ENCODE results near the gene PLCB1. TPM values are rescaled to one million over a fixed set of nuclear protein-coding genes. Genes with fewer than 3 reads are reported as not detected.

PLCB1 gene
- total RNA-seq, 1 experiment from 2014 or later = 11.3 TPM

- CTCF ChIA-PET = no interaction called here
- no peak for TF ChIP-seq FOXP4 (CRISPR knock-in tag; IDR thresholded peaks at IDR 0.05)
- TF ChIP-seq, protein P1, sequence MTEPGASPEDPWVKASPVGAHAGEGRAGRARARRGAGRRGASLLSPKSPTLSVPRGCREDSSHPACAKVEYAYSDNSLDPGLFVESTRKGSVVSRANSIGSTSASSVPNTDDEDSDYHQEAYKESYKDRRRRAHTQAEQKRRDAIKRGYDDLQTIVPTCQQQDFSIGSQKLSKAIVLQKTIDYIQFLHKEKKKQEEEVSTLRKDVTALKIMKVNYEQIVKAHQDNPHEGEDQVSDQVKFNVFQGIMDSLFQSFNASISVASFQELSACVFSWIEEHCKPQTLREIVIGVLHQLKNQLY (CRISPR knock-in tag; IDR thresholded peaks at IDR 0.05) = no peak
- TF ChIP-seq TEAD4 (CRISPR knock-in tag; IDR thresholded peaks at IDR 0.05) = no peak
- TF ChIP-seq TEAD1 (CRISPR knock-in tag; IDR thresholded peaks at IDR 0.05) = no peak
- TF ChIP-seq ZNF138 (CRISPR knock-in tag; conservative IDR thresholded peaks at IDR 0.05) = no peak
- no peak for TF ChIP-seq GABPB1 (CRISPR knock-in tag; IDR thresholded peaks at IDR 0.05)
- no peak for TF ChIP-seq SMAD3 (CRISPR knock-in tag; IDR thresholded peaks at IDR 0.05; ENCODE audit: borderline replicate concordance)
- no peak for TF ChIP-seq ZNF263 (CRISPR knock-in tag; IDR thresholded peaks at IDR 0.05; ENCODE audit: low read depth)
- TF ChIP-seq FOXP1 (CRISPR knock-in tag; IDR thresholded peaks at IDR 0.05; ENCODE audit: borderline replicate concordance) = no peak
- TF ChIP-seq, protein P2, sequence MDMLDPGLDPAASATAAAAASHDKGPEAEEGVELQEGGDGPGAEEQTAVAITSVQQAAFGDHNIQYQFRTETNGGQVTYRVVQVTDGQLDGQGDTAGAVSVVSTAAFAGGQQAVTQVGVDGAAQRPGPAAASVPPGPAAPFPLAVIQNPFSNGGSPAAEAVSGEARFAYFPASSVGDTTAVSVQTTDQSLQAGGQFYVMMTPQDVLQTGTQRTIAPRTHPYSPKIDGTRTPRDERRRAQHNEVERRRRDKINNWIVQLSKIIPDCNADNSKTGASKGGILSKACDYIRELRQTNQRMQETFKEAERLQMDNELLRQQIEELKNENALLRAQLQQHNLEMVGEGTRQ (CRISPR knock-in tag; IDR thresholded peaks at IDR 0.05) = no peak
- TF ChIP-seq ZBTB43 (CRISPR knock-in tag; IDR thresholded peaks at IDR 0.05) = no peak
- no peak for TF ChIP-seq RELA (CRISPR knock-in tag; IDR thresholded peaks at IDR 0.05; ENCODE audit: borderline replicate concordance)
- TF ChIP-seq, protein P3, sequence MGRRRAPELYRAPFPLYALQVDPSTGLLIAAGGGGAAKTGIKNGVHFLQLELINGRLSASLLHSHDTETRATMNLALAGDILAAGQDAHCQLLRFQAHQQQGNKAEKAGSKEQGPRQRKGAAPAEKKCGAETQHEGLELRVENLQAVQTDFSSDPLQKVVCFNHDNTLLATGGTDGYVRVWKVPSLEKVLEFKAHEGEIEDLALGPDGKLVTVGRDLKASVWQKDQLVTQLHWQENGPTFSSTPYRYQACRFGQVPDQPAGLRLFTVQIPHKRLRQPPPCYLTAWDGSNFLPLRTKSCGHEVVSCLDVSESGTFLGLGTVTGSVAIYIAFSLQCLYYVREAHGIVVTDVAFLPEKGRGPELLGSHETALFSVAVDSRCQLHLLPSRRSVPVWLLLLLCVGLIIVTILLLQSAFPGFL (CRISPR knock-in tag; IDR thresholded peaks at IDR 0.05; ENCODE audit: borderline replicate concordance) = no peak
- TF ChIP-seq NR3C1 (CRISPR knock-in tag; conservative IDR thresholded peaks at IDR 0.05; ENCODE audit: low read depth) = no peak
- TF ChIP-seq, protein P4, sequence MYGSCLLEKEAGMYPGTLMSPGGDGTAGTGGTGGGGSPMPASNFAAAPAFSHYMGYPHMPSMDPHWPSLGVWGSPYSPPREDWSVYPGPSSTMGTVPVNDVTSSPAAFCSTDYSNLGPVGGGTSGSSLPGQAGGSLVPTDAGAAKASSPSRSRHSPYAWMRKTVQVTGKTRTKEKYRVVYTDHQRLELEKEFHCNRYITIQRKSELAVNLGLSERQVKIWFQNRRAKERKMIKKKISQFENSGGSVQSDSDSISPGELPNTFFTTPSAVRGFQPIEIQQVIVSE (CRISPR knock-in tag; IDR thresholded peaks at IDR 0.05; ENCODE audit: borderline replicate concordance) = no peak
- TF ChIP-seq, protein P5, sequence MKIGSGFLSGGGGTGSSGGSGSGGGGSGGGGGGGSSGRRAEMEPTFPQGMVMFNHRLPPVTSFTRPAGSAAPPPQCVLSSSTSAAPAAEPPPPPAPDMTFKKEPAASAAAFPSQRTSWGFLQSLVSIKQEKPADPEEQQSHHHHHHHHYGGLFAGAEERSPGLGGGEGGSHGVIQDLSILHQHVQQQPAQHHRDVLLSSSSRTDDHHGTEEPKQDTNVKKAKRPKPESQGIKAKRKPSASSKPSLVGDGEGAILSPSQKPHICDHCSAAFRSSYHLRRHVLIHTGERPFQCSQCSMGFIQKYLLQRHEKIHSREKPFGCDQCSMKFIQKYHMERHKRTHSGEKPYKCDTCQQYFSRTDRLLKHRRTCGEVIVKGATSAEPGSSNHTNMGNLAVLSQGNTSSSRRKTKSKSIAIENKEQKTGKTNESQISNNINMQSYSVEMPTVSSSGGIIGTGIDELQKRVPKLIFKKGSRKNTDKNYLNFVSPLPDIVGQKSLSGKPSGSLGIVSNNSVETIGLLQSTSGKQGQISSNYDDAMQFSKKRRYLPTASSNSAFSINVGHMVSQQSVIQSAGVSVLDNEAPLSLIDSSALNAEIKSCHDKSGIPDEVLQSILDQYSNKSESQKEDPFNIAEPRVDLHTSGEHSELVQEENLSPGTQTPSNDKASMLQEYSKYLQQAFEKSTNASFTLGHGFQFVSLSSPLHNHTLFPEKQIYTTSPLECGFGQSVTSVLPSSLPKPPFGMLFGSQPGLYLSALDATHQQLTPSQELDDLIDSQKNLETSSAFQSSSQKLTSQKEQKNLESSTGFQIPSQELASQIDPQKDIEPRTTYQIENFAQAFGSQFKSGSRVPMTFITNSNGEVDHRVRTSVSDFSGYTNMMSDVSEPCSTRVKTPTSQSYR (CRISPR knock-in tag; IDR thresholded peaks at IDR 0.05) = no peak
- TF ChIP-seq, protein P6, sequence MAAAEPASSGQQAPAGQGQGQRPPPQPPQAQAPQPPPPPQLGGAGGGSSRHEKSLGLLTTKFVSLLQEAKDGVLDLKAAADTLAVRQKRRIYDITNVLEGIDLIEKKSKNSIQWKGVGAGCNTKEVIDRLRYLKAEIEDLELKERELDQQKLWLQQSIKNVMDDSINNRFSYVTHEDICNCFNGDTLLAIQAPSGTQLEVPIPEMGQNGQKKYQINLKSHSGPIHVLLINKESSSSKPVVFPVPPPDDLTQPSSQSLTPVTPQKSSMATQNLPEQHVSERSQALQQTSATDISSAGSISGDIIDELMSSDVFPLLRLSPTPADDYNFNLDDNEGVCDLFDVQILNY (CRISPR knock-in tag; IDR thresholded peaks at IDR 0.05) = no peak
- TF ChIP-seq MXD4 (CRISPR knock-in tag; IDR thresholded peaks at IDR 0.05; ENCODE audit: borderline replicate concordance) = no peak
- no peak for TF ChIP-seq IRF2 (CRISPR knock-in tag; IDR thresholded peaks at IDR 0.05; ENCODE audit: borderline replicate concordance, low read depth)
- no peak for TF ChIP-seq FOXK1 (CRISPR knock-in tag; IDR thresholded peaks at IDR 0.05)
- Mint-ChIP-seq H3K27me3 (ENCODE audit: low read depth) (no peaks in the 10 kb centered on the region), H3K4me1 (peaks cover 14% of the 10 kb centered on the region), H3K9me3 (0 out of 2 replicates have a peak, but pooled peaks cover 3% of the 10 kb centered on the region), H3K4me3 (no peak overlapping the region), H3K27ac (no peak overlapping the region), H3K36me3 (no peaks in the 10 kb centered on the region)
- no peak for DNase-seq (ENCODE audit: low spot score)
- POLR2A ChIA-PET = no interaction called here
- ATAC-seq = no peak
Observed at GRCh38 chr20:8587810-8588209, 455.7 kb downstream of the PLCB1 start.

Data from WTC11 (cell line).